Common myeloid progenitor, CD34-positive (primary cell): ENCODE measurements around the gene DNAI4.
"Not testable (repeated sequence)": the region's sequence is repeated elsewhere in the genome, so short reads cannot be mapped to it uniquely, and the experiment has no call there.

ENCODE experiments used
- CTCF ChIA-PET: fragments of 350-600 bp; sonication (Branson Sonifier 250); formaldehyde crosslinking; loops from one replicate; lab custom pipeline; 2021; ENCODE audit warnings: antibody characterized with exemption; lab: Charles Lee
- POLR2A ChIA-PET: fragments of 350-600 bp; sonication (Branson Sonifier 250); formaldehyde crosslinking; loops from one replicate; lab custom pipeline; 2021; ENCODE audit warnings: antibody characterized with exemption; lab: Charles Lee
- DNase-seq, 3 donors: peaks; one replicate each; pipeline versions ENCODE4 v3.0.0 to v3.0.0-alpha.2; 2013
- H3K27ac ChIP-seq, 2 experiments: 1 replicate in 1 of 2; 2 replicates in 1 of 2; pipeline ENCODE4 v1.7.0; 2013; ENCODE audit warnings: inconsistent platforms in 2 of 2, low read length in 2 of 2, mild to moderate bottlenecking in 2 of 2, low read depth in 1 of 2, moderate library complexity in 1 of 2; ENCODE audit not compliant: severe bottlenecking in 2 of 2, insufficient read depth in 1 of 2, poor library complexity in 1 of 2
- H3K27me3 ChIP-seq, 5 experiments: replicated peaks in 2 of 5; 1 replicate in 3 of 5; 2 replicates in 2 of 5; pipeline versions ENCODE4 v1.6.1 to v1.7.0; 2013; ENCODE audit warnings: low read length in 4 of 5, mild to moderate bottlenecking in 2 of 5, moderate library complexity in 2 of 5, inconsistent platforms in 1 of 5; ENCODE audit not compliant: insufficient read depth in 5 of 5, control insufficient read depth in 4 of 5
- H3K36me3 ChIP-seq, 4 experiments: 1 replicate in 2 of 4; 2 replicates in 2 of 4; pipeline versions ENCODE4 v1.6.1 to v1.7.0; 2013; ENCODE audit warnings: low read length in 3 of 4, control low read depth in 1 of 4, mild to moderate bottlenecking in 1 of 4; ENCODE audit not compliant: control insufficient read depth in 4 of 4, insufficient read depth in 4 of 4
- H3K4me1 ChIP-seq, 4 experiments: 1 replicate in 3 of 4; 2 replicates in 1 of 4; pipeline versions ENCODE4 v1.6.1 to v1.7.1; 2013; ENCODE audit warnings: low read length in 3 of 4, mild to moderate bottlenecking in 3 of 4, control low read depth in 1 of 4, inconsistent platforms in 1 of 4, moderate library complexity in 1 of 4; ENCODE audit not compliant: control insufficient read depth in 4 of 4, insufficient read depth in 4 of 4; ENCODE audit errors: control extremely low read depth in 1 of 4
- H3K4me3 ChIP-seq, 7 experiments: 1 replicate in 4 of 7; 2 replicates in 3 of 7; pipeline versions ENCODE4 v1.5.1 to v1.7.0; 2013; ENCODE audit warnings: mild to moderate bottlenecking in 7 of 7, low read length in 6 of 7, moderate library complexity in 6 of 7, inconsistent platforms in 2 of 7, low read depth in 2 of 7, control low read depth in 1 of 7; ENCODE audit not compliant: insufficient read depth in 4 of 7, control insufficient read depth in 1 of 7; ENCODE audit errors: extremely low read depth in 1 of 7
- H3K9me3 ChIP-seq, 5 experiments: 1 replicate in 4 of 5; 2 replicates in 1 of 5; pipeline versions ENCODE4 v1.6.1 to v1.7.1; 2013; ENCODE audit warnings: low read length in 4 of 5, mild to moderate bottlenecking in 2 of 5, inconsistent platforms in 1 of 5, low read depth in 1 of 5, moderate library complexity in 1 of 5; ENCODE audit not compliant: control insufficient read depth in 4 of 5, insufficient read depth in 2 of 5; ENCODE audit errors: control extremely low read depth in 1 of 5
- WGBS: methylation state at CpG from one replicate; pipeline ENCODE4 v1.1.5; 2013; ENCODE audit not compliant: insufficient coverage; 5-methylcytosine and 5-hydroxymethylcytosine counted together

The DNAI4 gene

GRCh38 chr1:66785800-66786199 is 138.9 kb downstream of the DNAI4 start:
- H3K9me3 ChIP-seq, H3K27me3 ChIP-seq, H3K4me1 ChIP-seq, CTCF ChIA-PET, H3K36me3 ChIP-seq, POLR2A ChIA-PET, H3K4me3 ChIP-seq, DNase-seq, H3K27ac ChIP-seq: not testable (repeated sequence)
- WGBS: no CpG with 5 or more reads among the region's 2 CpGs

GRCh38 chr1:66779475-66780078 is 145.1 kb downstream of the DNAI4 start:
- WGBS: 100% methylated on average over 2 of the region's 2 CpGs
- H3K27ac ChIP-seq: no peak overlapping the region
- no peaks in the 10 kb centered on the region for H3K4me1 ChIP-seq
- H3K36me3 ChIP-seq: peaks cover 0 to 55% (median 21%) of the 10 kb centered on the region in 4 experiments
- no peak overlapping the region for H3K4me3 ChIP-seq
- no peaks in the 10 kb centered on the region for H3K27me3 ChIP-seq
- peaks cover 3 to 24% (median 10%) of the 10 kb centered on the region in 5 experiments for H3K9me3 ChIP-seq
- no peak for DNase-seq
- CTCF ChIA-PET: interaction anchor here (0.9 kb wide), 1 partner anchor 13 kb away, joined by 3 read pairs; no protein-coding TSS in a partner anchor
- POLR2A ChIA-PET: no interaction called here

GRCh38 chr1:66778969-66779368 is 145.7 kb downstream of the DNAI4 start:
- peaks cover 0 to 61% (median 23%) of the 10 kb centered on the region in 4 experiments for H3K36me3 ChIP-seq
- DNase-seq: no peak
- ChIA-PET POLR2A (no interaction called here), CTCF (interaction anchor here (0.9 kb wide), 1 partner anchor 12 kb away, joined by 3 read pairs; no protein-coding TSS in a partner anchor)
- peaks cover 3 to 24% (median 10%) of the 10 kb centered on the region in 5 experiments for H3K9me3 ChIP-seq
- no peak overlapping the region for H3K4me3 ChIP-seq
- H3K4me1 ChIP-seq: no peaks in the 10 kb centered on the region
- WGBS: no CpG with 5 or more reads among the region's 4 CpGs
- H3K27me3 ChIP-seq: no peaks in the 10 kb centered on the region
- no peak overlapping the region for H3K27ac ChIP-seq

GRCh38 chr1:66778266-66778665 is 146.4 kb downstream of the DNAI4 start:
- CTCF ChIA-PET: interaction anchor here (1.0 kb wide), 1 partner anchor 20 kb away, joined by 4 read pairs; no protein-coding TSS in a partner anchor
- WGBS: 100% methylated on average over 4 of the region's 4 CpGs
- peaks cover 3 to 24% (median 10%) of the 10 kb centered on the region in 5 experiments for H3K9me3 ChIP-seq

GRCh38 chr1:66777831-66778230 is 146.8 kb downstream of the DNAI4 start:
- WGBS: no CpG with 5 or more reads among the region's 3 CpGs
- ChIA-PET POLR2A (interaction anchor here (0.7 kb wide), 1 partner anchor 282 kb away, joined by 3 read pairs; no protein-coding TSS in a partner anchor), CTCF (interaction anchor here (1.0 kb wide), 1 partner anchor 19 kb away, joined by 4 read pairs; no protein-coding TSS in a partner anchor)
- no peak for DNase-seq
- H3K27me3 ChIP-seq: no peaks in the 10 kb centered on the region
- peaks cover 3 to 24% (median 10%) of the 10 kb centered on the region in 5 experiments for H3K9me3 ChIP-seq
- peaks cover 5 to 72% (median 28%) of the 10 kb centered on the region in 4 experiments for H3K36me3 ChIP-seq
- H3K4me3 ChIP-seq: no peak overlapping the region
- H3K27ac ChIP-seq: no peak overlapping the region
- no peaks in the 10 kb centered on the region for H3K4me1 ChIP-seq

More at GRCh38 chr1:66778266-66778665, 146.4 kb downstream of the DNAI4 start:
- no peaks in the 10 kb centered on the region for H3K27me3 ChIP-seq
- DNase-seq: no peak
- H3K4me1 ChIP-seq: no peaks in the 10 kb centered on the region
- no peak overlapping the region for H3K27ac ChIP-seq
- no peak overlapping the region for H3K4me3 ChIP-seq
- peaks cover 1 to 68% (median 26%) of the 10 kb centered on the region in 4 experiments for H3K36me3 ChIP-seq
- POLR2A ChIA-PET: no interaction called here

GRCh38 chr1:66775646-66776045 is 149.0 kb downstream of the DNAI4 start:
- no peak overlapping the region for H3K4me3 ChIP-seq
- H3K36me3 ChIP-seq: peaks cover 22 to 89% (median 35%) of the 10 kb centered on the region in 4 experiments
- H3K27me3 ChIP-seq: no peaks in the 10 kb centered on the region
- peaks cover 3 to 24% (median 10%) of the 10 kb centered on the region in 5 experiments for H3K9me3 ChIP-seq
- no peaks in the 10 kb centered on the region for H3K4me1 ChIP-seq
- CTCF ChIA-PET: interaction anchor here (0.6 kb wide), 1 partner anchor 31 kb away, joined by 3 read pairs; no protein-coding TSS in a partner anchor
- no peak for DNase-seq
- WGBS: 100% methylated on average over 3 of the region's 3 CpGs
- POLR2A ChIA-PET: no interaction called here
- no peak overlapping the region for H3K27ac ChIP-seq

GRCh38 chr1:66774438-66774837 is 150.2 kb downstream of the DNAI4 start:
- H3K36me3 ChIP-seq: peaks cover 22 to 85% (median 32%) of the 10 kb centered on the region in 4 experiments
- no peak overlapping the region for H3K4me3 ChIP-seq
- CTCF ChIA-PET: no interaction called here
- no peaks in the 10 kb centered on the region for H3K27me3 ChIP-seq
- POLR2A ChIA-PET: no interaction called here
- no peaks in the 10 kb centered on the region for H3K4me1 ChIP-seq
- DNase-seq: no peak
- H3K27ac ChIP-seq: no peak overlapping the region
- no CpG with 5 or more reads among the region's 2 CpGs for WGBS
- H3K9me3 ChIP-seq: peaks cover 2 to 17% (median 5%) of the 10 kb centered on the region in 5 experiments
